ENCODE measurements around the gene RMI2. TPM values are rescaled to one million over a fixed set of nuclear protein-coding genes. Genes with fewer than 3 reads are reported as not detected.

The RMI2 gene
- total and polyA plus RNA-seq, 9 of the 15 experiments (the other 6 are each of a cell fraction or from before 2014, with no cell fraction given): 8.0 to 43.4 (median 32.5) TPM

GRCh38 chr16:11297492-11298142, 47.6 kb upstream of the RMI2 start (continued):
- TF ChIP-seq ZNF232 (CRISPR knock-in tag; IDR thresholded peaks at IDR 0.05) (no peak), RBM14 (IDR thresholded peaks at IDR 0.05; ENCODE audit: borderline replicate concordance, insufficient read depth, low read depth, low read length) (no peak), SETDB1 (IDR thresholded peaks at IDR 0.05; ENCODE audit: low read length) (no peak), BCL6 (CRISPR knock-in tag; IDR thresholded peaks at IDR 0.05) (no peak), STAT5B (CRISPR knock-in tag; IDR thresholded peaks at IDR 0.05) (no peak), ZKSCAN1 (IDR thresholded peaks at IDR 0.05; ENCODE audit: low read depth, low read length) (no peak), CREB1 (IDR thresholded peaks at IDR 0.05) (no peak), CREB1 (CRISPR knock-in tag; IDR thresholded peaks at IDR 0.05) (0 out of 2 replicates have a peak, but pooled peaks have one; percentile 21), MXI1 (IDR thresholded peaks at IDR 0.05; ENCODE audit: low read depth, low read length) (no peak), CCAR2 (IDR thresholded peaks at IDR 0.05; ENCODE audit: low read depth, low read length) (no peak), SRSF7 (optimal IDR thresholded peaks at IDR 0.05; ENCODE audit: low read depth, low read length) (no peak), HDAC8 (tag; IDR thresholded peaks at IDR 0.05) (no peak), XRCC5 (IDR thresholded peaks at IDR 0.05; ENCODE audit: low read depth, low read length) (no peak), ZFP30 (CRISPR knock-in tag; IDR thresholded peaks at IDR 0.05; ENCODE audit: borderline replicate concordance) (no peak)
- TF ChIP-seq, protein P1, sequence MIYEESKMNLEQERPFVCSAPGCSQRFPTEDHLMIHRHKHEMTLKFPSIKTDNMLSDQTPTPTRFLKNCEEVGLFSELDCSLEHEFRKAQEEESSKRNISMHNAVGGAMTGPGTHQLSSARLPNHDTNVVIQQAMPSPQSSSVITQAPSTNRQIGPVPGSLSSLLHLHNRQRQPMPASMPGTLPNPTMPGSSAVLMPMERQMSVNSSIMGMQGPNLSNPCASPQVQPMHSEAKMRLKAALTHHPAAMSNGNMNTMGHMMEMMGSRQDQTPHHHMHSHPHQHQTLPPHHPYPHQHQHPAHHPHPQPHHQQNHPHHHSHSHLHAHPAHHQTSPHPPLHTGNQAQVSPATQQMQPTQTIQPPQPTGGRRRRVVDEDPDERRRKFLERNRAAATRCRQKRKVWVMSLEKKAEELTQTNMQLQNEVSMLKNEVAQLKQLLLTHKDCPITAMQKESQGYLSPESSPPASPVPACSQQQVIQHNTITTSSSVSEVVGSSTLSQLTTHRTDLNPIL (CRISPR knock-in tag; IDR thresholded peaks at IDR 0.05): no peak
- TF ChIP-seq, protein P2, sequence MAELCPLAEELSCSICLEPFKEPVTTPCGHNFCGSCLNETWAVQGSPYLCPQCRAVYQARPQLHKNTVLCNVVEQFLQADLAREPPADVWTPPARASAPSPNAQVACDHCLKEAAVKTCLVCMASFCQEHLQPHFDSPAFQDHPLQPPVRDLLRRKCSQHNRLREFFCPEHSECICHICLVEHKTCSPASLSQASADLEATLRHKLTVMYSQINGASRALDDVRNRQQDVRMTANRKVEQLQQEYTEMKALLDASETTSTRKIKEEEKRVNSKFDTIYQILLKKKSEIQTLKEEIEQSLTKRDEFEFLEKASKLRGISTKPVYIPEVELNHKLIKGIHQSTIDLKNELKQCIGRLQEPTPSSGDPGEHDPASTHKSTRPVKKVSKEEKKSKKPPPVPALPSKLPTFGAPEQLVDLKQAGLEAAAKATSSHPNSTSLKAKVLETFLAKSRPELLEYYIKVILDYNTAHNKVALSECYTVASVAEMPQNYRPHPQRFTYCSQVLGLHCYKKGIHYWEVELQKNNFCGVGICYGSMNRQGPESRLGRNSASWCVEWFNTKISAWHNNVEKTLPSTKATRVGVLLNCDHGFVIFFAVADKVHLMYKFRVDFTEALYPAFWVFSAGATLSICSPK (IDR thresholded peaks at IDR 0.05; ENCODE audit: borderline replicate concordance): no peak
- TF ChIP-seq, protein P3, sequence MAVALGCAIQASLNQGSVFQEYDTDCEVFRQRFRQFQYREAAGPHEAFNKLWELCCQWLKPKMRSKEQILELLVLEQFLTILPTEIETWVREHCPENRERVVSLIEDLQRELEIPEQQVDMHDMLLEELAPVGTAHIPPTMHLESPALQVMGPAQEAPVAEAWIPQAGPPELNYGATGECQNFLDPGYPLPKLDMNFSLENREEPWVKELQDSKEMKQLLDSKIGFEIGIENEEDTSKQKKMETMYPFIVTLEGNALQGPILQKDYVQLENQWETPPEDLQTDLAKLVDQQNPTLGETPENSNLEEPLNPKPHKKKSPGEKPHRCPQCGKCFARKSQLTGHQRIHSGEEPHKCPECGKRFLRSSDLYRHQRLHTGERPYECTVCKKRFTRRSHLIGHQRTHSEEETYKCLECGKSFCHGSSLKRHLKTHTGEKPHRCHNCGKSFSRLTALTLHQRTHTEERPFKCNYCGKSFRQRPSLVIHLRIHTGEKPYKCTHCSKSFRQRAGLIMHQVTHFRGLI (CRISPR knock-in tag; IDR thresholded peaks at IDR 0.05): no peak
- TF ChIP-seq, protein P4, sequence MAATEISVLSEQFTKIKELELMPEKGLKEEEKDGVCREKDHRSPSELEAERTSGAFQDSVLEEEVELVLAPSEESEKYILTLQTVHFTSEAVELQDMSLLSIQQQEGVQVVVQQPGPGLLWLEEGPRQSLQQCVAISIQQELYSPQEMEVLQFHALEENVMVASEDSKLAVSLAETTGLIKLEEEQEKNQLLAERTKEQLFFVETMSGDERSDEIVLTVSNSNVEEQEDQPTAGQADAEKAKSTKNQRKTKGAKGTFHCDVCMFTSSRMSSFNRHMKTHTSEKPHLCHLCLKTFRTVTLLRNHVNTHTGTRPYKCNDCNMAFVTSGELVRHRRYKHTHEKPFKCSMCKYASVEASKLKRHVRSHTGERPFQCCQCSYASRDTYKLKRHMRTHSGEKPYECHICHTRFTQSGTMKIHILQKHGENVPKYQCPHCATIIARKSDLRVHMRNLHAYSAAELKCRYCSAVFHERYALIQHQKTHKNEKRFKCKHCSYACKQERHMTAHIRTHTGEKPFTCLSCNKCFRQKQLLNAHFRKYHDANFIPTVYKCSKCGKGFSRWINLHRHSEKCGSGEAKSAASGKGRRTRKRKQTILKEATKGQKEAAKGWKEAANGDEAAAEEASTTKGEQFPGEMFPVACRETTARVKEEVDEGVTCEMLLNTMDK (IDR thresholded peaks at IDR 0.05; ENCODE audit: borderline replicate concordance, insufficient read depth, low read depth, low read length, poor library complexity, severe bottlenecking): no peak
- TF ChIP-seq, protein P5, sequence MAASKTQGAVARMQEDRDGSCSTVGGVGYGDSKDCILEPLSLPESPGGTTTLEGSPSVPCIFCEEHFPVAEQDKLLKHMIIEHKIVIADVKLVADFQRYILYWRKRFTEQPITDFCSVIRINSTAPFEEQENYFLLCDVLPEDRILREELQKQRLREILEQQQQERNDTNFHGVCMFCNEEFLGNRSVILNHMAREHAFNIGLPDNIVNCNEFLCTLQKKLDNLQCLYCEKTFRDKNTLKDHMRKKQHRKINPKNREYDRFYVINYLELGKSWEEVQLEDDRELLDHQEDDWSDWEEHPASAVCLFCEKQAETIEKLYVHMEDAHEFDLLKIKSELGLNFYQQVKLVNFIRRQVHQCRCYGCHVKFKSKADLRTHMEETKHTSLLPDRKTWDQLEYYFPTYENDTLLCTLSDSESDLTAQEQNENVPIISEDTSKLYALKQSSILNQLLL (CRISPR knock-in tag; IDR thresholded peaks at IDR 0.05; ENCODE audit: borderline replicate concordance): no peak
